MM.1S (cell line): Measurements from ENCODE around the gene VEZT.
"Not testable (repeated sequence)": the region's sequence is repeated elsewhere in the genome, so short reads cannot be mapped to it uniquely, and the experiment has no call there.

Experiments used
- DNase-seq: peaks from one replicate; pipeline ENCODE4 v3.0.0-alpha.2; 2015
- H2AFZ ChIP-seq: fragments of 300-600 bp; sonication (generic); 2 replicates; pipeline ENCODE4 v1.6.0; 2016; ENCODE audit warnings: antibody characterized with exemption, low read length
- H3F3A ChIP-seq: fragments of 300-600 bp; sonication (generic); 2 replicates; pipeline ENCODE4 v1.6.1; 2016; ENCODE audit warnings: mild to moderate bottlenecking, antibody characterized with exemption, low read length, moderate library complexity, mixed read lengths; ENCODE audit not compliant: insufficient read depth
- H3K27ac ChIP-seq: fragments of 300-600 bp; sonication (generic); 2 replicates; pipeline ENCODE4 v1.5.1; 2016; ENCODE audit warnings: mild to moderate bottlenecking, low read length
- H3K27me3 ChIP-seq: fragments of 300-600 bp; sonication (generic); replicated peaks from 2 replicates; pipeline ENCODE4 v1.6.0; 2016; ENCODE audit warnings: low read length; ENCODE audit not compliant: insufficient read depth
- H3K36me3 ChIP-seq: fragments of 300-600 bp; sonication (generic); replicated peaks from 2 replicates; pipeline ENCODE4 v1.6.1; 2016; ENCODE audit warnings: mild to moderate bottlenecking, low read length, mixed read lengths; ENCODE audit not compliant: insufficient read depth
- H3K4me1 ChIP-seq: fragments of 300-600 bp; sonication (generic); 2 replicates; pipeline ENCODE4 v1.6.1; 2016; ENCODE audit warnings: low read length, mixed read lengths
- H3K4me2 ChIP-seq: fragments of 300-600 bp; sonication (generic); 2 replicates; pipeline ENCODE4 v1.6.0; 2016; ENCODE audit warnings: low read depth, low read length
- H3K4me3 ChIP-seq: fragments of 300-600 bp; sonication (generic); 2 replicates; pipeline ENCODE4 v1.5.1; 2016; ENCODE audit warnings: low read length, mixed read lengths
- H3K79me2 ChIP-seq: fragments of 300-600 bp; sonication (generic); 2 replicates; pipeline ENCODE4 v1.6.1; 2016; ENCODE audit warnings: mixed run types, low read length, mixed read lengths
- H3K9ac ChIP-seq: fragments of 300-600 bp; sonication (generic); 2 replicates; pipeline ENCODE4 v1.6.1; 2016; ENCODE audit warnings: low read length, mixed read lengths
- H3K9me2 ChIP-seq: fragments of 300-600 bp; sonication (generic); replicated peaks from 2 replicates; pipeline ENCODE4 v1.6.1; 2016; ENCODE audit warnings: mild to moderate bottlenecking, low read length, mixed read lengths; ENCODE audit not compliant: insufficient read depth
- H3K9me3 ChIP-seq: fragments of 300-600 bp; sonication (generic); replicated peaks from 2 replicates; pipeline ENCODE4 v1.6.1; 2016; ENCODE audit warnings: mild to moderate bottlenecking, low read length, mixed read lengths; ENCODE audit not compliant: insufficient read depth
- H4K20me1 ChIP-seq: fragments of 300-600 bp; sonication (generic); 2 replicates; pipeline ENCODE4 v1.6.1; 2016; ENCODE audit warnings: mild to moderate bottlenecking, low read length, moderate library complexity, mixed read lengths; ENCODE audit not compliant: insufficient read depth
- CTCF ChIP-seq: fragments of 300-600 bp; sonication (generic); IDR thresholded peaks from 2 replicates; pipeline ENCODE4 v1.5.1; 2016; ENCODE audit warnings: antibody characterized with exemption, low read length, mixed read lengths
- EZH2 ChIP-seq: fragments of 300-600 bp; sonication (generic); optimal IDR thresholded peaks from 2 replicates; pipeline ENCODE3; 2017; ENCODE audit warnings: low read depth, mild to moderate bottlenecking, antibody characterized with exemption, low read length, mixed read lengths
- EZH2phosphoT487 ChIP-seq: fragments of 300-600 bp; sonication (generic); IDR thresholded peaks from 2 replicates; pipeline ENCODE4 v1.6.1; 2018; ENCODE audit warnings: antibody characterized with exemption, low read length

VEZT gene

GRCh38 chr12:95229636-95230035 lies 12.0 kb downstream of the VEZT start:
- TF ChIP-seq EZH2 (no peak), CTCF (no peak), EZH2phosphoT487 (no peak)
- Histone ChIP-seq H4K20me1 (no peaks in the 10 kb centered on the region; the same call in 1 of the 2 replicates), H3K9me3 (no peaks in the 10 kb centered on the region), H3K79me2 (peaks cover 92% of the 10 kb centered on the region), H3K4me1 (no peaks in the 10 kb centered on the region), H2AFZ (no peak overlapping the region), H3K36me3 (no peaks in the 10 kb centered on the region; the same call in 1 of the 2 replicates), H3K9me2 (no peaks in the 10 kb centered on the region), H3K4me3 (no peak overlapping the region), H3F3A (no peaks in the 10 kb centered on the region), H3K9ac (no peak overlapping the region), H3K4me2 (no peak overlapping the region), H3K27ac (no peak overlapping the region), H3K27me3 (no peaks in the 10 kb centered on the region)
- DNase-seq, result no peak

- no peaks in the 10 kb centered on the region for H3F3A ChIP-seq
- no peak overlapping the region for H3K4me3 ChIP-seq
- H3K27me3 ChIP-seq, result no peaks in the 10 kb centered on the region
- H3K36me3 ChIP-seq, result no peaks in the 10 kb centered on the region; the same call in 1 of the 2 replicates
- no peaks in the 10 kb centered on the region for H3K9me2 ChIP-seq
- no peak overlapping the region for H3K9ac ChIP-seq
- peaks cover 86% of the 10 kb centered on the region for H3K79me2 ChIP-seq
- no peaks in the 10 kb centered on the region; the same call in 1 of the 2 replicates for H4K20me1 ChIP-seq
- H3K4me2 ChIP-seq, result no peak overlapping the region
- H3K9me3 ChIP-seq, result no peaks in the 10 kb centered on the region
- H3K27ac ChIP-seq, result no peak overlapping the region
- H3K4me1 ChIP-seq, result no peaks in the 10 kb centered on the region
- TF ChIP-seq EZH2phosphoT487, result no peak
- TF ChIP-seq EZH2, result no peak
- TF ChIP-seq CTCF, result no peak
- no peak overlapping the region for H2AFZ ChIP-seq
- DNase-seq, result no peak
These were observed 12.7 kb downstream of the VEZT start for GRCh38 chr12:95230313-95230712.

GRCh38 chr12:95231190-95231589 lies 13.6 kb downstream of the VEZT start:
- no peak overlapping the region for H3K9ac ChIP-seq
- no peak for DNase-seq
- H3K9me3 ChIP-seq, result no peaks in the 10 kb centered on the region
- no peak for TF ChIP-seq CTCF
- no peak for TF ChIP-seq EZH2phosphoT487
- no peak for TF ChIP-seq EZH2
- no peak overlapping the region for H3K4me3 ChIP-seq
- no peaks in the 10 kb centered on the region for H3K9me2 ChIP-seq
- H3K4me1 ChIP-seq, result no peaks in the 10 kb centered on the region
- H3K4me2 ChIP-seq, result no peak overlapping the region
- H3K79me2 ChIP-seq, result peaks cover 77% of the 10 kb centered on the region
- no peaks in the 10 kb centered on the region; the same call in 1 of the 2 replicates for H3K36me3 ChIP-seq
- H3K27me3 ChIP-seq, result no peaks in the 10 kb centered on the region
- no peak overlapping the region for H2AFZ ChIP-seq
- H4K20me1 ChIP-seq, result no peaks in the 10 kb centered on the region; the same call in 1 of the 2 replicates
- no peaks in the 10 kb centered on the region for H3F3A ChIP-seq
- no peak overlapping the region for H3K27ac ChIP-seq

- H3K36me3 ChIP-seq, H3K9ac ChIP-seq, H2AFZ ChIP-seq, H3K27ac ChIP-seq, H3K4me1 ChIP-seq, H3K27me3 ChIP-seq, DNase-seq, H3K9me2 ChIP-seq, H4K20me1 ChIP-seq, H3F3A ChIP-seq, H3K4me2 ChIP-seq, H3K9me3 ChIP-seq, H3K4me3 ChIP-seq: not testable (repeated sequence)
- peaks cover 74% of the 10 kb centered on the region for H3K79me2 ChIP-seq
These were observed 16.6 kb downstream of the VEZT start for GRCh38 chr12:95234187-95234586.

GRCh38 chr12:95235621-95236020 lies 18.0 kb downstream of the VEZT start:
- not testable (repeated sequence) for H3K27me3 ChIP-seq, H3K4me3 ChIP-seq, H2AFZ ChIP-seq, H3K4me1 ChIP-seq, DNase-seq, H3K9me2 ChIP-seq, H3K9me3 ChIP-seq, H3K36me3 ChIP-seq, H3K27ac ChIP-seq, H3F3A ChIP-seq, H4K20me1 ChIP-seq, H3K9ac ChIP-seq, H3K4me2 ChIP-seq
- H3K79me2 ChIP-seq, result peaks cover 71% of the 10 kb centered on the region
